NCI-H524 (cell line): Measurements from ENCODE around the gene SELE.

Source experiments
- DNase-seq, 2 experiments: peaks; one replicate each; lab custom pipeline; 2025; lab: John Stamatoyannopoulos, UW

Gene SELE

GRCh38 chr1:169733924-169734323 is at the start of gene SELE:
Gene SELE (minus strand): TSS chr1:169734079. CDS start chr1:169733612, 467 bp downstream.
- DNase-seq: no peak

GRCh38 chr1:169782596-169782995 is 48.7 kb upstream of the SELE start:
- DNase-seq: no peak

DNA sequence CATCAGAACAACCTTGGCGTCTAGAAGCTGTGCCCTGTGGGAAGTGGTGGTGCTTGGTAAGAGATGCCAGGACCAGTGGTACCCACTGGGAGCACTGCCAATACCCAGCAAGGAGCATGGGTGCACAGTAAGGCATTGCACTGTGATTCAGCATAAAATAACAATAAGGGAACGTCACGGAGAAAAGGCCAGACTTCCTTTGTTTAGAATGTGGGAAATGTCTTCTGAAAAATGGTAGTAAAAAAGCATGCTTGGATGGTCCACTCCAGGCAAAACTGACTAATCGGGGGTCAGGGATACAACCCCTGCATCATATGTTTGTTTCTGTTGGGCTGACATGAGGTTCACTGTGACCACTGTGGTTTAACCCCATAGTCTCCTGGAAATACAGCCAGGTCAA is 46.1 kb upstream of the SELE start:
- DNase-seq: no peak

DNA sequence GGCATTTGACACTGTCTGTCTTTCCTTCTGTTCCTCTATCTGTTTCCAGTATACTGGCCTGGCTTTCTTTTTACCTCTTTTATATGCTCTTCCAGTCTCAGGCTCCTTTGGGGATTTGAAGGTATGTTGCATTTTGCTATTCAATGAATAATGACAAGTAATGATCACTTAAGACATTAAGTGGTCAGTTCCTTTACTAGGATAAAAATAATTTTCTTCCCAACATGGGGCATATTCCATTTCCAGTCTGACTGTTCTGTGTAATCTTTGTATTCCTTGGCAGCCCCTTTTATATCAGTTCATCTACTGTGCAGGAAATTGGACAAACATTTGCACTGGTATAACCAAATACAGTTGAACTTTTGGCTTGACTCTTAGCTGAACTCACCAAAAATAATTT is 45.3 kb upstream of the SELE start:
- no peak for DNase-seq

- DNase-seq: no peak
These were observed 42.6 kb upstream of the SELE start for GRCh38 chr1:169776440-169776839.

DNA sequence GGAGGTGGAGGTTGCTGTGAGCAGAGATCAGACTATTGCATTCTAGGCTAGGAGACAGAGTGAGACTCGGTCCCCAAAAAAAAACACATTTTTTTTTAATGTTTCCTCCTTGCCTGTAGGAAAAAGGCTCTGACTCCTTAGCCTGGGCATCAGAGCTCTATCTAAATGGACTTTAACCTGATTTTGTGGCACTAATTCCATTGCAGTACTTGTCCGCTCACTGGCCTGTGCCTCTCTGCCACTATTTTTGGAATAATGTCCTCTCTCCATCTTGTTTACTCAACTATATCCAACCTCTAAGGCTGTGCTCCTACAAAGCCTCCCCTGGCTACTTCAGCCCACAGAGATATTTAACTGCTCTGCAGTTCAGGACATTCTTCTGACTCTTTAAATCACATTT is 34.3 kb upstream of the SELE start:
- DNase-seq: no peak

DNA sequence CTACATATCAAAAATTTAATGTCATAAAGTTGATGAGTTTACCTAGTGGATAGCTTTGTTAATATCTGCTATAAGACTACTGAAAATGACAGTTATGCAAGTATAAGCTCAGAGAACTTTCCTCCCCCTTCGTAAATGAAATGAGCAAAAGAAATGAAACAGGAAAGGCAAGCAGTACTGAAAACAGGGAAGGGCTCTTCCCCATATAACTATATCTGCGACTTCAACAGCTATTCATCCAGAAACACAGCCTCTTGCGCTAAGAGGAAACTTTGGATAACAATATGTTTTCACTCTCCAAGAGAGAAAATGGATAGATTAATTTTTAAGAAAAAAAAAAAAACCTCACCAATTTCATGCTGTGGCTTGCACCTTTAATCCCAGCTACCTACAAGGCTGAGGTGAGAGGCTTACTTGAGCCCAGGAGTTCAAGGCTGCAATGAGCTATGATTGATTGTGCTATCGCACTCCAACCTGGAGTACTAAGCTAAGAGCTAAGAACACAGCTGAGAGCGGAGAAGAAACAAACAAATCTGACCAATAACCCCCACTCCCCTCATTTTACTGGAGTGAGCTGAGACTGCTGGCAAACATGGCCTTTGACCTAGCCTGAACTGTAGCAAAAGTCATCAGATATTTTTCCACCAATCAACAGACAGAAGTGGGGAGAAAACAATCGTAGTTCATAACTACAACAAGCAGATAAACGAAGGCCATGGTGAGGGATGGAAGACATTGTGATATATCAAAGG is 31.9 kb upstream of the SELE start:
- no peak for DNase-seq

DNA sequence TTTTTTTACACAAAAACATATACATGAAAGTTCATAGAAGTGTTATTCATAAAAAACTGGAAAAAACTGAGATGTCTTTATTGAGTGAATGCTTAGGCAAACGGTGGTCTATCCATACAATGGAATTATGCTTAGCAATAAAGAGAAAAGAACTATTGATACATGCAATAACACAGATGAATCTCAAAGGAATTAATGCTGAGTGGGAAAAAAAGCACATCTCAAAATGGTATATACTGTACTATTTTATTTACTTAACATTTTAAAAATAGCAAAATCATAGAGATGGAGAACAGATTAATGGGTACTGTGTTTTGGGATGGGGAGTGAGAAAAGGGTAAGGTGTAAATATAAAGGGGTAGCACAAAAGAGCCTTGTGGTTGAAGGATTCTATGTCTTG is 31.0 kb upstream of the SELE start:
- DNase-seq: no peak

- DNase-seq: no peak
These were observed 28.8 kb upstream of the SELE start for GRCh38 chr1:169762699-169763098.

- no peak for DNase-seq
These were observed 25.2 kb upstream of the SELE start for GRCh38 chr1:169759038-169759437.

DNA sequence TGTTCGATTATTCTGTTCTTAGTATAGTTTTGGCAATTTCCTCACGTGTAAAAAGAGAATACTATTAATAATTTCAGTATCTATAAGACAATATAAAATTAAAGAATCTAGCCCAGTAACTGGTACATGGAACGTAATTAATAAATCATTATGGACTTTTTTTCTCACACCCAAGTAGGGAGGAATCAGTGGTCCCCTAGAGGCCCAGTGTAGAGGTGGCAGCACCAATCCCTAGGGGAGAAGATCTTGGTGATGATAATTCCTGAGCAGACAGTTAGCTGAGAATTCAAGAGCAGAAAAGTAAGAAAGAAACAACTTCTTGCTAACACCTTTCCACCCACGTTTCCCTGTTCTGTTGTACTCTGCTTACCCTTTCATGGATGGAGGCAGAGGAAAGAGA is 19.7 kb upstream of the SELE start:
- DNase-seq: no peak

- no peak for DNase-seq
These were observed 16.2 kb upstream of the SELE start for GRCh38 chr1:169750041-169750440.

DNA sequence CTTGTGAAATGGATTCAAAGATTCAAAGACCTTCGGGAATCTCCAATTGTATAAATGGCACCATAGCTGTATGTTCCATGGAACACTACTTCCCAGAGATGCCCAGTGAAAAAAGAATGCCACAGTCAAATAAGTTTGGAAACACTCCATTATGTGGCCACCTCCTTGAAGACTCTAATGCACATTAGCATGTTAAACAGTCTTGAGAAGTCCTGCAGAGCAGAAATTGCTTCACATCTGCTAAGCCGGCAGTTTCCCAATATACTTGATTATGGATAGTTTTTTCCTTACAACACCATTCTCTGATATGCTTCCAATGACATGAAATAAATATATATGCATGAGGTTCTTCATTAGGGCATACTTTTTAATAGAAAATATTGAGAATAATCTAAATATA is 12.7 kb upstream of the SELE start:
- DNase-seq: no peak

DNA sequence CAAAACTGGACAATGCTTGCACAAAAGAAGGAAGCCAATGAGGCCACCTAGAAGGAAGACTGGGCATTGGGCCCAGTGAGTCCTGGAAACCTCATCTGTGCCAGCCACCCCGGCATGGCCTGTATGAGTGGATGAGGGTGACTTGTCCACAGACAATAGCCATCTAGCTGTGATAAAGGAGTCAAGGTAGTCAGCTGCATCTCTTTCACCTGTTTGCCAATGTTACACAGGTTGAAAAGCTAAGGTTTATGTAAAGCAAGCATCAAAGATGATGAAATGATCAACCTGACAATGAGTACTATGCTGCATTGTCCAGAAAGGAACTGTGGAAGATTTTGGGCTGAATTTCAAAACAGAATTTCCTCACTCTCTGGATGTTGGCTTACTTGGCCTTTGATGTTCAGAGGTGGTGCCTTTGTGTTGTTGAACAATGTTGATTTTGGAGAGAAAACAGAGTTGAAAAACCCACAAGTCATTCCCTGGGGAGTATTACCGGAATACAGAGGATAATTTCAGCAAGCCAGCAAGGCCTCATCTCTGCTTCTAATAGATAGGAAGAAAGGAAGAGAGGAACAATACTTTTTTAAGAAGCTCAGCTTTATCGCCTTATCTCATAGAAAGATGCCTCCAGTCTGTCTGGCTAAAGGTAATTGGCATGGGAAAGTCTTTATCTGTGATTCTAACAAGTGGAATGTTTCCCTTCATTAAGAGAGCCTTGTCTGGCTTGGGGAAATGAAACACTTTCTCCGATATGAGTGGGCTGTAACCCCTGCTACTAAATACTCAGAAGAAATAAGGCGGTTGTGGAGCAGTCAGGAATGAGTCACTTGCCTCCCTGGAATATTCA is 11.4 kb upstream of the SELE start:
- DNase-seq: no peak

DNA sequence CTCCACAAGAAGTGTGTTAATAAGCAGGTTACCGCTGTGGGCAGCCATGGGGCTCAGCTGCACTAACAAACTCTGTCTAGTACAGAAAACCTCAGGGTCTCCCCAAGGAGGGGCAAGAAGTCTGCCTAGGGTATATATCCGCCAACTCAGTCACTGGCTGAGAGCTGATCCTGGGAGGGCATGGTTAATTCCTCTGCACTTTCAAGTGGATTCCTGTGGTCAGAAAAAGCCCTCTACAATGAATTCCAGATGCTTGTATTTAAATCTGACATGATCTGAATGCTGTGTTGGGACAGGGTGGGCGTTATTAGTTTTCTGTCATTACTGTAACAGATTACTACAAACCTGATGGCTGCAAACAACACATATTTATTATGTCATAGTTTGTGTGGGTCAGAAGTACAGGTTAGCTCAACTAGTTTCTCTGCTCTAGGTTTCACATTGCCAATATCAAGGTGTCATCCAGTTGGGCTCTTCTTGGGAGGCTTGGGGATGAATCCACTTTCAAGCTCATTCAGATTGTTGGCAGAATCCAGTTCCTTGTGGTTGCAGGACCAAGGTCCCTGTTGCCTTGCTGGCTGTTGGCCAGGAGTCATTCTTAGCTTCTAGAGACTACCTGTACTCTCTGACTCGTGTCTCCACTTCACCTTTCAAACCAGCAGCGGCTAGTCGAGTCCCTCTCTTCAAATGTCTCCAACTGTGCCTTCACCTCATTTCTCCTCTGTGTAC is 8.0 kb upstream of the SELE start:
- DNase-seq: no peak

- no peak for DNase-seq
These were observed 6.1 kb upstream of the SELE start for GRCh38 chr1:169739980-169740379.

GRCh38 chr1:169731446-169731845 is 2.4 kb downstream of the SELE start:
- no peak for DNase-seq

DNA sequence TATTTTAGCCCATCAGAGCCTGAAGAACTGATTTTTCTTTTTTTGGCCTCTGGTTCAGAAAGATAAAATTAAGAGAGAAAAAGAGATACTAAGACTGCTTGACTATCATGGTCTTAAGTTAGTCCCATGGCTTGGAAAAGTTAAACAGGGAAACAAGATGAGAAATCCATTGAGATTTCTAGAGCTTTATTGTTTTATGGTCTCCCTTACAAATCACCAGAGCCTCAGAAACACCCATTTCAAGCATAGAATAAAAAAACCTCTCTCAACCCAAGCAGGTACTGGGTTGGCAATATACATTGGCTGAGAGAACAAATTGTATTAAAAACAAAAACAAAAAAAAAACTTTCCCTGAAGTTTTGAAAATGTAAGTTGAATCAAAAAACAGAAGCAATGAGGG is 3.9 kb downstream of the SELE start:
- DNase-seq: no peak

GRCh38 chr1:169727307-169727706 is 6.6 kb downstream of the SELE start:
- no peak for DNase-seq

DNA sequence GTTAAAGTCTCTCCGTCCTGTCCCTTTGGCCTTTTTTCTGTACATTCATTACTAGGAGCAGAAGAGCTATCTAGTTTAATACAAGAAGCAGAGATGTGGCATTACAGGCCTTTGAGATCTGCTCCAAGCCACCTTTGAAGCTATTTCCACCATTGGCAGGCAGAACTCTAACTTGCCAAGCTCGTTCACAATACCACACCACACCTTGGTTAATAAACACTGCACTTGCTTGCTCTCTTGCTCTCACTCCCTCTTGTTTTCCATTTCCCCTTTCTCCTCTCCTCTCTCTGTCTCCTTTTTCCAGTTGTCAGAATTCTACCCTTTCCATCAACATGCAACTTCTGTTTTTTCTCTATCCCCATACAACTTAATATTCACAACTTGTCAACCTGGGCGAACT is 7.0 kb downstream of the SELE start:
- DNase-seq: no peak

DNA sequence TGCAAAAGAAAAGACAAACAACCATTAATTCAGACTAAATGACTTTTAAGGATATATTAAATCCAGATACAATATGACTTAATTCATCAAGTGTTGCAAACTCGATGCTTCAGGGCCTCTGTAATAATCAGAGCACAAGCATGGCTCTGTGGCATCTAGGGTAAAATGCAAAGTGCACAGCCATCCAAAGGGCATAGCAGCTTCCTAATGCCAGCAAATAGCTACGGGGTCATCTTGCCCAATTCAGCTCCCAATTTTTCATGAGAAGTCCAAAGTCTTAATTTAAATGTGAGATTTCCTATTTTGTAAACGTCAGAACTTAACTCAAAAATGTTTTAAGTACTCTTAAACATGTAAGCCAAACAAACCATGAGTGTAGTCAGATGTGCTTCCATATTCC is 7.9 kb downstream of the SELE start:
- no peak for DNase-seq

- no peak for DNase-seq
These were observed 9.7 kb downstream of the SELE start for GRCh38 chr1:169724168-169724567.

GRCh38 chr1:169723763-169724162 is 10.1 kb downstream of the SELE start:
- no peak for DNase-seq
